Measurements from ENCODE around the gene SLC37A3.

The SLC37A3 gene

GRCh38 chr7:140310337-140311002, 87.9 kb downstream of the SLC37A3 start:
- no peak for DNase-seq

GRCh38 chr7:140308060-140308459, 90.3 kb downstream of the SLC37A3 start:
- DNase-seq: no peak

- DNase-seq: no peak
These were observed 94.0 kb downstream of the SLC37A3 start for GRCh38 chr7:140304191-140304799.

DNA sequence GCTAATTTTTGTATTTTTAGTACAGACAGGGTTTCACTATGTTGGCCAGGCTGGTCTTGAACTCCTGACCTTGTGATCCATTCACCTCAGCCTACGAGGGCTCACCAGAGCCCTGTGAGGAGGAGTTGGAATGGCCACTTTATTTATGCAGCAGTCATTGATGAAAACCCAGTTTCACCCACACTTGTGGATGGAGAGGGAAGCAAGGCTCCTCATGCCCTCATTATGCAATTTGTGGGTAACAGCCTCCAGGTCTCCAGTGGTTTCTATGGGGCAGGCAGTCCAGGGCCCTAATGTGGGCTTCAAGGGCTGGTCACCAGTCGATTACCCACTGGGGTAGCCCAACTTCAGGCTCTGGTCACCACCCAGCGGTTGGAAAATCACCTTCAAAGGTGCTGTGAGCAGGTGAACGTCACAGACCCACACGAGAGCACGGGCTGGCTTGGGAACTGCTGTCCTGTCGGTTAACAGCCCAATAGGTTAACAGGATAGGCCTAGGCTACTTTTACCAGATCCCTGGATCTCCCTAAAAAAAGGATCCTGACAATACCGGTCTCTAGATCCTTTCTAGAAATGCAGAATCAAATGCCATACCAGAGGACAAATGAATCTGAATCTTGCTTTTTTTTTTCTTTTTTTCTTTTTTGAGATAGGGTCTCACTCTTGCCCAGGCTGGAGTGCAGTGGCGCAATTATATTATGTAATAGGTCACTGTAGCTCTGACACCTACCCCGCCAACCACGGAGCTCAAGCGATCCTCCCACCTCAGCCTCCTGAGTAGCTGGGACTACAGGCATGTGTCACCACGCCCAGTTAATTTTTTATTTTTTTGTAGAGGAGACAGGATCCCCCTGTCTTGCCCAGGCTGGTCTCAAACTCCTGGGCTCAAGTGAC, 97.8 kb downstream of the SLC37A3 start:
- DNase-seq: no peak

DNA sequence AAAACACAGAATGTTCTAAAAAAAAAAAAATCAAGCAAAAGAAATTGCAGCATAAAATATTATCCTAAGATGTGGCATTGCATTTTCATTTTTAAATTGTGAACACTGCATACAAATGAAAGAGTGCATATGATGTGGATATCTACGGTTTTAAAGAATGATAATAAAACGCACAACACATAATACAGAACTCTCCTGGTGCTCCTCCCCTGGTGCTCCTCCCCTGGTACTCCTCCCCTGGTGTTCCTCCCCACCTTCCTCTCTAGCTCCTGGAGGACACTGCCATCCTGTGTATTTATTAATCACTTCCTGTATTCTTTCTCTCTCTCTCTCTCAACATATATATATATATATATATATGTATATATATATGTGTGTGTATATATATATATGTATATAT, 100.1 kb downstream of the SLC37A3 start:
- DNase-seq: no peak

GRCh38 chr7:140297192-140297591, 101.1 kb downstream of the SLC37A3 start:
- no peak for DNase-seq

DNA sequence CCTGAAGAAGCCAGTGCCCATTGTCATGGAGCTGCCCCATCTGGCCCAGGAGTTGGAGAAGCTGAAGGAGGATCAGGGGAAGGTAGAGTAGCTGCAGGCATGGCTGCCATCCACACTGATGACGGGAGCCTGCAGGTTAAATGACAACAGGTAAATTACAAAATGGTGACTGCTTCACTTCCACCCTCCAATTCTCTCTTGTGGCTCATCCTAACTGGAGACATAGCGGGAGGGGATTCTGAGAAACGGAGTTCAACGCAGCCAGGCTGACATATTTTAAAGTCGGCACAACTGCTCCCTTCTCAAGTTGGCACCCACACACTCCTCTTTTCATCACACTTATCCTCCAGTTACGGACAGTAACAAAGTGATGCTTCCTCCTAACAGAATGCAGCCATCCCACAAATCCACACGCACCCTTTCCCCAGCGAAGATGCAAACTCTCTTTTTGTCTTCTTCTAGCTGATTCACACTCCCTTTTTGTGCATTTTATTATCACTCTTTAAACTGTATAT, 103.0 kb downstream of the SLC37A3 start:
- DNase-seq: no peak

DNA sequence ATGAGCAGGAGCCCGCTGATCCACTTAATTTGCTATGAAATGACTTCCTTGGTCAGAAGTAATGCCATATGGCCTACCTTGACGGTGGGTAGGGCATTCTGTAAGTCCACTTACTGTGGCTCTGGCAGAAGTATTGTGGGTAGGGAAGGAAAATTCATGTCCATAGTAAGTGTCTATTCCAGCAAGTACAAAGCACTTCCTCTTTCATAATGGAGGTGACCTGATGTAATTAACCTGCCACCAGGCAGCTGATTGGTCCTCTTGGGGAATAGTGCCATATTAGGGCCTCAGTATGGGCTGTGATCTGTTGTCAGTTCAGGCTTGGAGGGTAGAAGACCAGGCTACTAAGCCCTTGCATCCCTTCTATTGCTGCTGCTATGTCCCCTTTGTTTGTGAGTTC, 103.9 kb downstream of the SLC37A3 start:
- no peak for DNase-seq

DNA sequence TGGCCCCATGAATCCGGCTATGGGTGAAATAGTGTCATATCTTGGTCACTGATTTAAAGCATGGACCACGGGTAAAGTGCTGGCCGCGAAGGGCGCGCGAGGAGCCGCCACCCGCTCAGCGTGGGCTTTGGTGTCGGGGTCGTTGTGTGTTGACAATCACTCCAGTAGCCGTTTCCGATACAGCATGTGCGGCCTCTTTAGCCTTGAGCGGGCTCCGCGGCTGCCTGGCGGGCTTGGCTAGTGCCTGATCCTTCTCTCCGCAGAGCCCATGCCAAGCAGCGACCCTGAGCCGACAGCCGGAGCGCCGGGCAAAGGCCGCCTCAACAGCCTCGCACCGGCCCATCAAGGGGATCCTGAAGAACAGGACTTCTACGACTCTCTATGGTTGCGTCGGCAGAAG, 105.9 kb downstream of the SLC37A3 start:
- DNase-seq: no peak

- DNase-seq: no peak
These were observed 108.5 kb downstream of the SLC37A3 start for GRCh38 chr7:140289804-140290203.

- no peak for DNase-seq
These were observed 110.3 kb downstream of the SLC37A3 start for GRCh38 chr7:140287988-140288387.

DNA sequence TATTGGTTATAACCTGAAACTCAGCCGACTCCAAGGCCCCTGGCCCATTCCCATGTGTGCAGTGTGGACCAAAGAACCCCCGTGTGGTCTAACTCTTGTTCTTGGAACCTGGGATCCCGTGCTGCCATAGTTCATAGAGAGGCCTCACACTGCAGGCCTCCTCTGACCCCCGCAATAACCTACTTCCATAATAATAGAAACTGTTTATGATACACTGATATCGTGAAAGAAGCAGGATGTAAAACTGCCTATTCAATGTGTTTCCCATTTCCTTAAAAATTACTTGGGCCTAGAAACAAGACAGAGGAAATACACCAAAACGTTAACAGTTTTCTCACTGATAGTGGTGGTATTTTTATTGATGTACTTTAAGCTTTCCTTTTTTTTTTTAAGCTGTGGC, 112.4 kb downstream of the SLC37A3 start:
- no peak for DNase-seq

GRCh38 chr7:140284062-140284461, 114.3 kb downstream of the SLC37A3 start:
- DNase-seq: no peak

Data from DMS79 treated with DMSO at 0.1 percent for 48 hours (cell line).